HepG2 (cell line): ENCODE measurements around the gene MAPK7. TPM values are rescaled to one million over a fixed set of nuclear protein-coding genes. Genes with fewer than 3 reads are reported as not detected.

Experiments used
- ATAC-seq: fragments of 200-7000 bp; cut with Tn5 transposase; 3 replicates; pipeline ENCODE4 v1.9.1; 2020; ENCODE audit warnings: mild to moderate bottlenecking, moderate library complexity
- BruUV-seq: library from RNA; stranded (reverse); fragments of 400-500 nt; replicated peaks from 2 replicates; lab custom pipeline; 2021; lab: Mats Ljungman, UMichigan
- CTCF ChIA-PET: fragments of 300-600 bp; formaldehyde crosslinking; extraction: SDS; loops from one replicate; lab custom pipeline; 2021; ENCODE audit warnings: low total read pairs, inconsistent platforms, low intra/inter-chr PET ratio; lab: Yijun Ruan, JAX
- POLR2A ChIA-PET: fragments of 350-600 bp; sonication (Branson Sonifier 250); formaldehyde crosslinking; loops from one replicate; lab custom pipeline; 2020; ENCODE audit warnings: antibody characterized with exemption, inconsistent platforms; lab: Yijun Ruan, JAX
- DNase-seq: peaks from one replicate; pipeline ENCODE4 v3.0.0-alpha.2; 2015; ENCODE audit warnings: low spot score
- FAIRE-seq: peaks from 3 replicates; lab custom pipeline; 2011; peaks lifted over from hg19 to GRCh38; lab: Jason Lieb, UNC
- H2AFZ ChIP-seq: one replicate; pipeline ENCODE4 v1.6.1; 2011; ENCODE audit warnings: low read length, inconsistent platforms
- H3K27ac ChIP-seq: fragments of 300-600 bp; 3 replicates; pipeline ENCODE4 v1.8.0; 2011; ENCODE audit warnings: mixed run types, mild to moderate bottlenecking, mixed read lengths, low read length, inconsistent platforms; ENCODE audit not compliant: insufficient read depth; ENCODE audit errors: extremely low read length
- H3K27me3 ChIP-seq, 2 experiments: fragments of 200-600 bp in 1 of 2; 2 replicates in 1 of 2; 3 replicates in 1 of 2; pipeline versions ENCODE4 v1.6.0 to v1.8.0; 2011; ENCODE audit warnings: low read length in 2 of 2, mild to moderate bottlenecking in 2 of 2, moderate library complexity in 2 of 2, inconsistent platforms in 1 of 2; ENCODE audit not compliant: insufficient read depth in 2 of 2, control insufficient read depth in 1 of 2
- H3K36me3 ChIP-seq, 2 experiments: fragments of 200-600 bp in 1 of 2; replicated peaks in 1 of 2; 2 replicates in 1 of 2; 3 replicates in 1 of 2; pipeline versions ENCODE4 v1.5.1 to v1.8.0; 2011; ENCODE audit warnings: low read length in 2 of 2, inconsistent platforms in 1 of 2; ENCODE audit not compliant: insufficient read depth in 2 of 2, control insufficient read depth in 1 of 2
- H3K4me1 ChIP-seq: 2 replicates; pipeline ENCODE4 v1.5.1; 2012; ENCODE audit warnings: low read length, inconsistent platforms; ENCODE audit not compliant: insufficient read depth
- H3K4me2 ChIP-seq: 2 replicates; pipeline ENCODE4 v1.6.0; 2011; ENCODE audit warnings: low read depth, low read length, inconsistent platforms
- H3K4me3 ChIP-seq, 3 experiments: fragments of 200-600 bp in 1 of 3; sonication (generic), shearing (Covaris generic) in 1 of 3; replicated peaks in 1 of 3; 2 replicates each; pipeline ENCODE4 v1.5.1; 2011 to 2016; ENCODE audit warnings: low read length in 3 of 3, inconsistent platforms in 2 of 3, low read depth in 2 of 3, mild to moderate bottlenecking in 2 of 3, control low read depth in 1 of 3, mixed read lengths in 1 of 3; ENCODE audit not compliant: insufficient read depth in 1 of 3
- H3K79me2 ChIP-seq: one replicate; pipeline ENCODE4 v1.6.1; 2011; ENCODE audit warnings: low read length, inconsistent platforms; ENCODE audit not compliant: insufficient read depth
- H3K9ac ChIP-seq: 2 replicates; pipeline ENCODE4 v1.6.0; 2011; ENCODE audit warnings: mild to moderate bottlenecking, low read depth, low read length, inconsistent platforms; ENCODE audit not compliant: insufficient read depth
- H3K9me3 ChIP-seq: 2 replicates; pipeline ENCODE4 v1.5.1; 2012; ENCODE audit warnings: mild to moderate bottlenecking, low read length
- H4K20me1 ChIP-seq: 2 replicates; pipeline ENCODE4 v1.6.0; 2011; ENCODE audit warnings: inconsistent platforms, mild to moderate bottlenecking, low read length, moderate library complexity; ENCODE audit not compliant: insufficient read depth
- ATM ChIP-seq: fragments of 450-650 bp; IDR thresholded peaks from 2 replicates; pipeline ENCODE4 v1.7.1; 2017; ENCODE audit warnings: mild to moderate bottlenecking, borderline replicate concordance
- DRAP1 ChIP-seq: IDR thresholded peaks from 2 replicates; pipeline ENCODE4 v1.6.1; 2016; ENCODE audit warnings: missing genetic modification reagents, missing compliant biosample characterization
- ESRRA ChIP-seq: sonication (generic); formaldehyde crosslinking; IDR thresholded peaks from 2 replicates; pipeline ENCODE4 v1.5.1; 2020; ENCODE audit warnings: mild to moderate bottlenecking, low read depth, missing genetic modification reagents
- FUBP1 ChIP-seq: sonication (generic); formaldehyde crosslinking; IDR thresholded peaks from 2 replicates; pipeline ENCODE4 v1.5.1; 2020; ENCODE audit warnings: missing genetic modification reagents, mild to moderate bottlenecking, borderline replicate concordance
- GATAD2A ChIP-seq: IDR thresholded peaks from 2 replicates; pipeline ENCODE4 v1.6.1; 2016
- WGBS: methylation state at CpG from one replicate; pipeline ENCODE4 v1.1.6; 2017; ENCODE audit warnings: low lambda C conversion rate; 5-methylcytosine and 5-hydroxymethylcytosine counted together
- in situ Hi-C: cut with HindIII; loops from 2 replicates; pipeline ENCODE4 v1.10.0; 2017; ENCODE audit warnings: low pct_unique_long_range_greater_than_20kb; ENCODE audit not compliant: extremely low pct_ligation_motif_present
- intact Hi-C: fragments of 100-400 bp; cut with micrococcal nuclease; formaldehyde crosslinking; loops from one replicate; pipeline ENCODE4 v1.10.0; 2022; ENCODE audit not compliant: unreplicated experiment
- polyA plus RNA-seq, 8 experiments: library from polyadenylated mRNA; depleted of rRNA in 3 of 8; stranded (reverse) in 7 of 8; unstranded in 1 of 8; fragments of >200 nt; fragmentation: Illumina TruSeq in 4 of 8; extraction: Trizol in 4 of 8; gene quantifications; 2 replicates each; pipeline versions ENCODE4 v1.2.1 to v1.2.3, GENCODE V29; 2011 to 2016; ENCODE audit warnings: low read depth in 4 of 8, missing spikeins in 1 of 8, mixed read lengths in 1 of 8; ENCODE audit not compliant: insufficient read depth in 1 of 8
- total RNA-seq, 5 experiments: library from RNA; depleted of rRNA; stranded (reverse); fragments of >200 nt; fragmentation: Illumina TruSeq; extraction: Trizol; gene quantifications; 2 replicates each; pipeline ENCODE4 v1.2.3, GENCODE V29; 2016; ENCODE audit warnings: low read depth in 1 of 5

The MAPK7 gene
- total and polyA plus RNA-seq, 2 of the 13 experiments (the other 11 are each of a cell fraction or from before 2014, with no cell fraction given), result 2.9 to 5.9 TPM

GRCh38 chr17:19415311-19415710 lies 37.0 kb downstream of the MAPK7 start:
- Histone ChIP-seq H3K27ac (no peak overlapping the region), H3K9ac (no peak overlapping the region), H4K20me1 (no peaks in the 10 kb centered on the region), H2AFZ (no peak overlapping the region), H3K9me3 (no peaks in the 10 kb centered on the region), H3K36me3 (no peaks in the 10 kb centered on the region), H3K79me2 (no peaks in the 10 kb centered on the region), H3K27me3 (peaks cover 6 to 44% of the 10 kb centered on the region in 2 experiments), H3K4me3 (no peak overlapping the region), H3K4me1 (no peaks in the 10 kb centered on the region), H3K4me2 (no peak overlapping the region)
- no peak for ATAC-seq
- no TSS peak for BruUV-seq
- 14% methylated on average over 11 of the region's 13 CpGs for WGBS
- TF ChIP-seq DRAP1 (CRISPR knock-in tag) (no peak), GATAD2A (CRISPR knock-in tag) (no peak), ESRRA (CRISPR knock-in tag) (no peak), ATM (no peak)
- in situ Hi-C loops (no loop called here), intact Hi-C loops (no loop called here)
- POLR2A ChIA-PET, result no interaction called here
- FAIRE-seq, result no peak
- no peak for DNase-seq
- CTCF ChIA-PET, result no interaction called here

- Histone ChIP-seq H3K4me2 (no peak overlapping the region), H3K4me3 (no peak overlapping the region), H3K79me2 (no peaks in the 10 kb centered on the region), H3K9ac (no peak overlapping the region), H4K20me1 (no peaks in the 10 kb centered on the region), H3K4me1 (no peaks in the 10 kb centered on the region), H3K9me3 (no peaks in the 10 kb centered on the region), H3K27me3 (peaks cover 1 to 39% of the 10 kb centered on the region in 2 experiments), H2AFZ (no peak overlapping the region), H3K36me3 (no peaks in the 10 kb centered on the region), H3K27ac (no peak overlapping the region)
- intact Hi-C loops, result no loop called here
- ATAC-seq (no peak), DNase-seq (no peak), FAIRE-seq (no peak)
- CTCF ChIA-PET, result no interaction called here
- no peak for TF ChIP-seq FUBP1 (CRISPR knock-in tag)
- in situ Hi-C loops, result no loop called here
- WGBS, result 32% methylated on average over 12 of the region's 18 CpGs
- POLR2A ChIA-PET, result no interaction called here
- no TSS peak for BruUV-seq
Measured at GRCh38 chr17:19415806-19416775, 37.8 kb downstream of the MAPK7 start.
